Heart left ventricle (tissue), 13 donors: ENCODE data around the gene RND2.

ENCODE experiments used
- POLR2A ChIP-seq, 2 donors: fragments of 450-650 bp; IDR thresholded peaks; one replicate each; pipeline ENCODE4 v1.6.1; 2017; ENCODE audit warnings: antibody characterized with exemption in 2 of 2, mild to moderate bottlenecking in 2 of 2, moderate library complexity in 2 of 2
- TF ChIP-seq, protein P1 (sequence below), 12 donors: fragments of 200-600 bp; sonication (generic) in 4 of 12; IDR thresholded peaks; one replicate each; pipeline versions ENCODE4 v1.5.0 to v1.8.0; 2018 to 2022; ENCODE audit warnings: antibody characterized with exemption in 12 of 12, mild to moderate bottlenecking in 5 of 12
- donor health status: ischemic (EF 13 %, LVEDD 7.1; RV severe dilation, severe dysfunction).
- donor health status: DM: no; HTN: yes; CAD: no.
- donor health status: DM: no; HTN: no; CAD: no.
- donor health status: ischemic (EF 25% LVEDD 6.9; RV normal size, moderate dysfunction).
- donor health status: ischemic (EF 25% LVEDD 5.7; RV mildly dilated, moderate dysfunction).
- donor health status: ischemic (EF 35%, LVEDD 5.7; RV mildly dilated, moderate dysfunction).
- donor health status: nonischemic (EF 11% LVEDD 7.7; RV severe dilation, severe dysfunction).
- donor health status: DM: yes; HTN: yes; CAD: no.
- donor health status: PGD.
- donor health status: ischemic (EF 29% LVEDD 5.4; RV normal size, mild dysfunction).
- donor health status: nonischemic (EF 23%, LVEDD 6.1; RV moderate dilation, normal function).

GRCh38 chr17:43019418-43019817 is 5.6 kb upstream of the RND2 start:
- no peak for TF ChIP-seq POLR2A (IDR thresholded peaks at IDR 0.05)
- TF ChIP-seq, protein P1, sequence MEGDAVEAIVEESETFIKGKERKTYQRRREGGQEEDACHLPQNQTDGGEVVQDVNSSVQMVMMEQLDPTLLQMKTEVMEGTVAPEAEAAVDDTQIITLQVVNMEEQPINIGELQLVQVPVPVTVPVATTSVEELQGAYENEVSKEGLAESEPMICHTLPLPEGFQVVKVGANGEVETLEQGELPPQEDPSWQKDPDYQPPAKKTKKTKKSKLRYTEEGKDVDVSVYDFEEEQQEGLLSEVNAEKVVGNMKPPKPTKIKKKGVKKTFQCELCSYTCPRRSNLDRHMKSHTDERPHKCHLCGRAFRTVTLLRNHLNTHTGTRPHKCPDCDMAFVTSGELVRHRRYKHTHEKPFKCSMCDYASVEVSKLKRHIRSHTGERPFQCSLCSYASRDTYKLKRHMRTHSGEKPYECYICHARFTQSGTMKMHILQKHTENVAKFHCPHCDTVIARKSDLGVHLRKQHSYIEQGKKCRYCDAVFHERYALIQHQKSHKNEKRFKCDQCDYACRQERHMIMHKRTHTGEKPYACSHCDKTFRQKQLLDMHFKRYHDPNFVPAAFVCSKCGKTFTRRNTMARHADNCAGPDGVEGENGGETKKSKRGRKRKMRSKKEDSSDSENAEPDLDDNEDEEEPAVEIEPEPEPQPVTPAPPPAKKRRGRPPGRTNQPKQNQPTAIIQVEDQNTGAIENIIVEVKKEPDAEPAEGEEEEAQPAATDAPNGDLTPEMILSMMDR (IDR thresholded peaks at IDR 0.05): no peak
